GM18499 (cell line): ENCODE data around the gene LOC128125822.
"Not testable (repeated sequence)": the region's sequence is repeated elsewhere in the genome, so short reads cannot be mapped to it uniquely, and the experiment has no call there.

ENCODE experiments used
- ATAC-seq: cut with Tn5 transposase; IDR thresholded peaks from one replicate; pipeline ENCODE4 v1.9.1; 2021; ENCODE audit warnings: moderate number of reproducible peaks; ENCODE audit not compliant: insufficient read depth, unreplicated experiment

LOC128125822 gene

GRCh38 chr6:63579937-63580703 is 7.8 kb downstream of the LOC128125822 start:
- ATAC-seq = no peak

- ATAC-seq = no peak
Measured at GRCh38 chr6:63580704-63580961, 8.4 kb downstream of the LOC128125822 start.

DNA sequence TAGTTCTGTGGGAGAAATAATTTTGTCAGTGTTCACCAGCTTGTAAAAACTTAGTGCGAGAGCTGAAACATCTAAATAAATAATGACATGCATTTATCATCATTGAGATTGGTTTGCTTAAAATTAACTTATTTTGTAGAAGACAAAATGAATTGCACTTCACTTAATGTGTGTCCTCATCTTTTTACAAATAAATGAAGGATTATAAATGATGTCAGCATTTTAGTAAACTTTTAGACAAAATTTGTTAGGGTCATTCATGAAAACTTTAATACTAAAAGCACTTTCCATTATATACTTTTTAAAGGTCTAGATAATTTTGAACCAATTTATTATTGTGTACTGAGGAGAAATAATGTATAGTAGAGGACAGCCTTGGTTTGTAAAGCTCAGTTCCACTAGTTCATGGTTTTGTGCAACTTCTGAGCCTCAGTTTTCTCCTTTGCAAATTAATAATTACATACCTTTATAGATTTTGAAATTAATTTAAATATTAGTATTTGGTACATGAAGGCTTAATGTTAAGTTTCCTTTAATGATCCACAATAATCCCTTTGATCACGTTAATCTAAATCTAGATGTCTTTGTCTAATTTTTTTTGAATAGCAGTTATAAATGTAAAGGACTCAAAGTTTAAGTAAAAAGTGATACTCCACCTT is 9.2 kb downstream of the LOC128125822 start:
- no peak for ATAC-seq

- ATAC-seq = no peak
Measured at GRCh38 chr6:63582579-63583231, 10.4 kb downstream of the LOC128125822 start.

DNA sequence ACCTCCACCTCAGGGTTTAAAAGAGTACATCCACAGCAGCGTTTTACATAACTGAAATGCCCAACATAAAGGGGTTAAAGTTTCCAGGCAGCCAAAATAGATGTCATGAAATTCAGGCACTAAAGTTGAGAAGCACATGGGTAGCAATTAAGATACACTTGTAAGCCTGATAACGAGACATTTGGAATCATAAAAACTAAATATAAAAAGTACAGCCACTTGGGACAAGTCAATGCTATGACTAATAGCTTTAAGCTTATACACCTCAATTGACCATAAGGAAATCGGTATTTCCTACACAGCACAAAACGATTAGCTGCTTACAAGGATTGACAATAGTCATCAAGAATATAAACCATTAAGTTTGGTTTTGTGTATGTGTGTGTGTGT is 11.8 kb downstream of the LOC128125822 start:
- no peak for ATAC-seq

GRCh38 chr6:63584566-63584965 is 12.3 kb downstream of the LOC128125822 start:
- no peak for ATAC-seq

DNA sequence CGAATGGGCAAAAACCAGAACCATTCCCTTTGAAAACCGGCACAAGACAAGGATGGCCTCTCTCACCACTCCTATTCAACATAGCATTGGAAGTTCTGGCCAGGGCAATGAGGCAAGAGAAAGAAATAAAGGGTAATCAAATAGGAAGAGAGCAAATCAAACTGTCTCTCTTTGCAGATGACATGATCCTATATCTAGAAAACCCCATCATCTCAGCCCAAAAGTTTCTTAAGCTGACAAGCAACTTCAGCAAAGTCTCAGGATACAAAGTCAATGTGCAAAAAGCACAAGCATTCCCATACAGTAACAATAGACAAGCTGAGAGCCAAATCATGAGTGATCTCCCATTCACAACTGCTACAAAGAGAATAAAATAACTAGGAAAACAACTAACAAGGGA is 13.4 kb downstream of the LOC128125822 start:
- not testable (repeated sequence) for ATAC-seq

GRCh38 chr6:63589952-63590411 is 17.7 kb downstream of the LOC128125822 start:
- no peak for ATAC-seq

- no peak for ATAC-seq
Measured at GRCh38 chr6:63592886-63593285, 20.6 kb downstream of the LOC128125822 start.

DNA sequence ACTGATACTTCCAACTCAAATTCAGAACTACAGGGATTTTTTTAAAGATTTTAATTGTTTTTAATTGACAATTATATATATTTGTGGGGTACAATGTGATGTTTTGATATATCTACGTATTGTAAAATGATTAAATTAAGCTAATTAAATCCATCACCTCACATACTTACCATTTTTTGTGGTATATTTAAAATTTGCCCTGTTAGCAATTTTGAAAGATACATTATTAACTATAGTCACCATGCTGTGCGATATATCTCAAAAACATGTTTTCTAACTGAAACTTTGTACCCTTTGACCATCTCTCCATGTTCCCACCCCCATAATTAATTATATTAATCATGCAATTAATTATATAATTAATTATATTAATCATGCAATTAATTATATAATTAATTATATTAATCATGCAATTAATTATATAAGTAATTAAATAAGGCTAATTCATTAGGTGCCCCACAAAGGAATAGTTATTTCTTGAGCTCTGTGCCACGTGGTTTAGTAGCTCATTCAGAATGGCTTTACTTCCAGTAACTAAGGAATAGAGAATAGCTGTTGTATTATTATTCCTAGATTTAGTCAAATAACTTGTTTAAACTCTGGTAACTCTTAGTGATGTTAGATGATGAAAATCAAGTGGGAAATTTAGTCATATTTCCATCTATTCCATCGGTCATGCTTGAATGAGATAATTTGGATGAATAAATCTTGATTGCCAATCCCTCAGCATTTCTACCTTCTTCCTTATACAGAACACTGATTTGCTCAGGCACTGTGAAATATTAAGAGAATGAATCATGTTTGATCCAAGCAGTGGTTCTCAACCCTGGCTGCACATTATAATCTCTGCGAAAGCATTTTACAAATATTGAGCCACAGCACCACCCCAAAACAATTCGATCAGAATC is 25.1 kb downstream of the LOC128125822 start:
- no peak for ATAC-seq

DNA sequence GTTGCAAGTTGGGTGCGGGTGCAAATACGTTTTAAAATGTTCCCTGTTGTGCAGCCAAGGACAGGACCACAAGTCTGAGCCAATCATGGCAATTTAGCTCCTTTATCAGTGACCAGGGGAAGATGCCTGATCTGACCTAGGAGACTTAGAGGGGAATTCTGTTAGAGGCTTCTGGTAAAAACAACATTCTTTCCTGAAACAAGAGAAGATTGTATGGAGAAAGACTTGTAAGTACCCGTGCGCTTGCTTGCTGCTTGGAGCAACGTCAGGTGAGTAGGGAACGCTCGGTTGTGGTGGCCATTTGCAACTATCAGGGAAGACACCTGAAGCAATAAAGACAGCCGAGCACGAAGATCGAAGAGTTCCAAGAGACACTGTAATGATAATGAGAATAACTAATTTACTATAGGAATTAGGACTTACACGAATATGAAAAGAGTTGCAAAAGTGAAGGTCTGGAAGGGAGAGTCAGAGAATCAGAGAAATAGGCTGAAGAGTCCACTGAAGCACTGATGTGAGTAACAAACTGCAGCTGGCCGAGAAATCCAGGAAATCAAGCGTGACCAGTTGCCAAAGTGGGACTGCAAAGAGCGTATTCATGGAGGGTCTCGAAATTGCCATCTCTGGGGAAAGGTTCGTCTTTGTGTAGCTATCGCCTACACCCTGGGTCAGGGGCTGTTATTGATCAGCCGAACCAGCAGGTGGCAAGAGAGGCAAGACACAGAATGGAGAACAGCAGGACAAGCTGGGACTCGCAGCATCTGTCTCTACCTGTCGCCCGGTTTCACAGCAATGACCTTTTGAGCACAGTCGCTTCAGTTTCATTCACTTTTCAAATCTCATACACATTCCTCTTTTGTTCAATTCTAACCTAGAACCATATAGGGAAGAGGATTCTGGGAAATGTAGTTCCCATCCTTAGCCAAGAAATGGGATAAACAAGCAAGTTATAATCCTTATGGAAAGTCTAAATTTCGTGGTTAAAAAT is 26.1 kb downstream of the LOC128125822 start:
- peak; percentile 98 for ATAC-seq

DNA sequence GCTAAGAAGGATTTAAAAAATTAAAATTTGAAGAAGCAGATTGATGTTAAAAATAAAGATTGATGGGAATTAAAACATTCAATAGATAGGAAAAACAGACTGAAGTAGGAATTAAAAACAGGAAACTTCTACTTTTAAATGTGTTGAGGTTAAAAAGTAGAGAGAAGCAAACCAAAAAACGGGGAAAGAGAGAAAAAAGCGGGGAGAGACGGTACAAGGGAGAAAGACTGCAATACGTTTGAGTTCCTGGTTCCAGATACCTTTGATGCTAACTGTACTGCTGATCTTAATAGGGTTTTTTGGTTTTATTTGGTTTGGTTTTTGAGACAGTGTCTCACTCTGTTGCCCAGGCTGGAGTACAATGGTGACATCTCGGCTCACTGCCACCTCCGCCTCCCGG is 27.0 kb downstream of the LOC128125822 start:
- no peak for ATAC-seq

DNA sequence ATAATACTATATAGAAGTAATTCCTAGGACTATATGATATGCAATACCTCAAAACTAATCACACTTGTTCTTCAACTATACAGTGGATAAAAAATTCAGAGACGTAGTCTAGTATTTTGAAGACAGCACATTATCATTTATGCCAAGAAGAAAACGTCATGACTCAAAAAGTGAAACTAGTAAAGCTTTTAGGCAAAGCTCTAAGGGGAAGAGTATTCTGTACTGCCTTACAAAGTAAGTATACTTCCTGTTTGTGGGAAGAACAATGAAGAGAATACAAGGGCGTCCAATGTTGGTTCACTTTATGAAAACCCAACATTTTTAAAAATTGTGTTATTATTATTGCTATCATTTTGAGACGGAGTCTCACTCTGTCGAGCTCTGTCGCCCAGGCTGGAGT is 27.9 kb downstream of the LOC128125822 start:
- ATAC-seq = no peak

- ATAC-seq = no peak
Measured at GRCh38 chr6:63609231-63609630, 37.0 kb downstream of the LOC128125822 start.

- no peak for ATAC-seq
Measured at GRCh38 chr6:63610944-63611343, 38.7 kb downstream of the LOC128125822 start.

DNA sequence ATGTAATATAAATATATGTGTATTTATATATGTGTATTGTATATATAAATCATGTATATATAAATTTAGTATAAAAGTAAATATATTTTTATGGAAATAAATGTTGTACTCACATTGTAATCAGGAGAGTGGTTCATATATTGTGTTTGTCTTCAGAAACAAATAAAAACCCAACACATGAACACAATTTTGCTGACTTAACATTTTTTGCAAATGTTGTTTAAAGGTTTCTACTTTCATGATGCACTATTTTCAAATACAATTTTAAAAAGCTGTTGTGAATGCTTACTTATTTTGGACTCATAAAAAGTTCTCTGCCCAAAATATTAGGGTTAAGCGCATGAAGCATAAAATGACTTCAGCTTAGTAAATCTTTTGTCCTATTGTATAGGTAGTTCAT is 39.3 kb downstream of the LOC128125822 start:
- no peak for ATAC-seq

DNA sequence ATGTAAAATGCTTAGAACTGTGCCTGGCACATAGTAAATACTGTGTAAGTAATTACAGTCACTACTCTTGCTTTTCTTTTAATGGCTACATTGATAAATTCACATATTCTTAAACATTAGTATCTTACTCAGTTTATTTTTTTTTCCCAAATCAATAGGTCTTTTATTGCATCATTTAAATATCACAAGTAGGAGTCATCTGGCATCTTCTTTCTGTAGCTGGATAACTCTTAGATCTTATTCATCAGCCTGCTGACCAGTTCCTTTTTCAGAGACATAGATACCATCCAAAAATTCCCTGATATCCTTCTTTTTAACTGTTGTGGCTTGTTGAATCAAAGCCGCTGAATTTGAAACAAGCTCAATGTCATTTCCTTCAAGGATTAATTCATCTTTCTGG is 43.3 kb downstream of the LOC128125822 start:
- no peak for ATAC-seq
